Activated naive CD4-positive, alpha-beta T cell treated with Interleukin-2 at 50 U/mL for 16 hours (primary cell): ENCODE results near the gene CELSR3.

Experiments used
- DNase-seq: peaks from one replicate; pipeline ENCODE4 v3.0.0-alpha.2; 2020

Gene CELSR3

DNA sequence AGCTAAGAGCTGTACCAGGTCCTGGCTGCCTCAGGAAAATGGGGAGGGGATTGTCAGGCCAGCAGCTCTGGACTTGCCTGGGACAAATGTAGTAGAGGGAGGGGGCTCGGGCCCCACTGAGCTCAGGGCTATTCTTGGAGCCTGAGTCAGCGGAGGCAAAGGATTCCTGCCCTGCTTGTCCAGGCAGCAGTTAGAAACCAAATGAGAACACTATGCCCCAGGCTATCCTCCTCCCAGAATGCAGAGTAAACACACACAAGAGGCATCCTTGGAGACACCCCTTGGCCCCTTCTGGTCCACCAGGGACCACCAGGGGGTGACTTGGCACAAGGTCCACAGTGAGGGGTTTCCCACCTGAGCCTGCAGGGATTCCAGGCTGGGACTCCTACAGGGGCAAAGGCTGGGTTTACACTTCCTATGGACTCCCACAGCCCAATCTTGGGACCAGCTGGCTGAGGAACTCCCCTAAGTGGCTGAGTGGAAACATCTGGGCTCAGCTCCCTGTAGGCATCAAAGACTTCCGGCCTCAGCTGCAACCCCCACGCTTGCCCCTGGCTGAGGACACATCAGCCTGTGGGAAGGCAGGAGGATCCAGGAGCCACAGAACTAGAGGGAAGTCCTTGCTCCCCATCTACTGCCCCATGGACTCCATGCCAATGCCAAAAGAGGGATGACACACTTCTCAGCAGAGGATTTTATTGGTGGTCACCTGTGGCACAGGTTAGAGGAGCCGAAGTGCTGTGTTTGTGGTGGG lies 64.2 kb downstream of the CELSR3 start:
- no peak for DNase-seq

DNA sequence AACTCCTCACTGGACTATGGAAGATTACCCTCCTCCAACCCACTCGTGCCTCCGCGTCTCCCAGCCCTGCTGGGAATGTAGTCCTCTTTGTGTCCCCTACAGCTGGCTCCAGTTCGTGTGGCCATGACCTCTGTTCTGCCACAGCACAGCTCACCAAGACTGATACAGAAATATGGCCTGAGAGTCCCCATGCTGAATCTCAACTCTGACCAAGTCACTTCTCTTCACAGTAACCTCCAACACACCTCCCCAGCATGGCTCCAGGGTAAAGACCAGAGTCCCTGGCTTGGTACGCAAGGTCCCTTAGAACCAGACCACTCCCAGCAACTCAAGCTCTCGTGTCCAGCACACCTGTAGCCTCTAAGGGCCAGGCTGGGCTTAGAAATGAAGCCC lies 65.3 kb downstream of the CELSR3 start:
- DNase-seq, result no peak

DNA sequence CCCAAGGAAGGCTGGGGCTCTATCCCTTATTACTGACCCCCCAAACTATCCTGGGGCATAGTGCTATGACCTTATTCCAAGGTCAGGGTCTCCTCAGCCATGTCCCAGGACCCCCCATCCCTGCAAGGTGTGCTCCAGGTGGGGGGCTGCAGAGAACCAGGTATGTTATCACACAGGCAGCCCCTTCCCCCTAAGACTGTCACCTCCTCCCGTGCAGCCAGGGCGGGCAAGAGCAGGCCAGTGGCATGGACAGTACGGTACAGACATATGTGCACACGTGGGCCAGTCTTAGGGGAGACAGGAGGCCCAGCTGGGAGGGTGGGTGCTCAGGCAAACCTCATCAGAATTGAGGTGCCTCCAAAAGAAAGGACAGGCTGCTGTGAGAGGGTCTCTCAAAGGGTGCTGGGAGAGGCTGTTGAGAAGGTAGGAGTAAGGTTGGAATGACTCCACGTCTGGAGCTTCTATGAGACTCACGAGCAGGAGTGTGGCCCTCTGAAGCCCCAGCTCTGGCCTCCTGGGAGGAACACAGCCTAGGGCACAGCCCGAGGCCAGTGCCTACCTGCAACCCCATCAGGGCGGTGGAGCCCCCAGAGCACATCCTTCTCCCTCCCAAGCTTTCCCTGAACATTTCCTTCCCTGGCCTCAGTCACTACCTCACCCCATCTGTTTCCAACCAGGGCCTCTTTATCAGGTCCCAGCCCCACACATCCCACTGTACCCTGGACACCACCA lies 65.8 kb downstream of the CELSR3 start:
- DNase-seq, result no peak

DNA sequence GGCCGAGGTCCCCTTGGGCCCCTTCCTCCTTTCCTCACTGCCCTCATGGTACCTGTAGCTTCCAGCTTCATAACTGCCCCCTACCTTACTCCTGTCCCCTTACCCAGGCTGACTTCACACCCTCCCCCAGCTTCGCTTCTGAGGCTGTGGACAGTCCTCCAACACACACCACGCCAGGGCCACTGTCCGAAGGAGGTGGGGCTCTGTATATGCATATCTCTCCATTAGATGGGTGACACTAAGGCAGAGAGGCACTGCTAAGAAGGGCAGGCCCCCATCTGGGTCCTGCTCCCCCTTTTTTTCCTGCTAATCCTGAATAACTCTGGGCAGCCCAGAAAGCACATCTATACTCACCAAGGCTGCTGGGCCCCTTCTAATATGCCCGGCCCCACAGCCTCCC lies 66.5 kb downstream of the CELSR3 start:
- no peak for DNase-seq

DNA sequence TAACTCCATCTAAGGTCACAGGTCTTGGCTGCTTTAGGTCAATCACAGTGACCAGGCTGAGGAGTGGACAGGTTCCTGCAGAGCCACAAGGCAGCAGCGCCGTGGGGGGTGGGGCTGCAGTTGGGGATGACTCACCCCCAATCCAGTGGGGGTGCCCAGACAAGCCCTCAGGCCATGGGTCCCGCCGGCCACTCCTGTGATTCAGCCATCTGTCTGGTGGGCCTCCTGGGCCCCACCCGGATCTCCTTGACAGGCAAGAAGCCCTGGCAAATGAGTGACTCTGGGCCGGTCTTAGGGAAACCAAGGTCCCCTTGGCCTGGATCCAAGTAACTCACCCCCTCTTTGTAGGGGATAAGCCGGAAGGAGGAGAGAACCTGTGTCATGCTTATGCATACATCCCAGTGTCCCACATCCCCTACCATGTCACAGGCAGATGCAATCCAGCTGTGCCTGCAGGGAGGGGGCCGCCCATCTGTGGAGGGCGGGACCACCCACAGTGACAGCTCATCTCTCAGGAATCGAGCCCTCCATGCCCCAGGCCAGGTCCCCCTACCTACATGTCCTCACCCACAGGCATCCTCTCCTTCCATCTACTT lies 67.1 kb downstream of the CELSR3 start:
- no peak for DNase-seq

DNA sequence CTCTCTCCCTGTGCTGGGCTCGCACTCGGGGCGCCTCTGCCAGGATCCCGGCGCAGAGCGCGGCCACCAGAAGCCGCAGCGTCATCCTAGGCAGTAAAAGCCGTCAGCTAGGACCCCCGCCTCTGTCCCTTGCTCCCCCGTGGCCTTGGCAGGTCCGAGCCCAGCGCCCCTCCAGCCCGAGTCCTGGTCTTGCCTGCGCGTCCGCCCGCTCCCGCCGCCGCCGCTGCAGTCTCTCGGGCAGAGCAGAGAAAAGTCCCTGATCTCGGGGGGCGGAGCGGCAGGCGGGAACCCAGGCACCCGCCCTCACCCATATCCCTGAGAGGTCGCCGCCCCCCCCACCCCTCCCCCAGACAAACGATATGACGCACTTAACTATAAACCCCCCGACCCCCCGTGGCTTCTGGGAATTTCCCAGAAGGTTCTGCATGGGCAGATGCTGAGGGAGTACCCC lies 67.6 kb downstream of the CELSR3 start, which contains the start of gene COL7A1:
Gene COL7A1 (minus strand): TSS at position 255 of the 451 bp plus-strand sequence. CDS start 170 bp downstream, at position 85.
- DNase-seq, result no peak

DNA sequence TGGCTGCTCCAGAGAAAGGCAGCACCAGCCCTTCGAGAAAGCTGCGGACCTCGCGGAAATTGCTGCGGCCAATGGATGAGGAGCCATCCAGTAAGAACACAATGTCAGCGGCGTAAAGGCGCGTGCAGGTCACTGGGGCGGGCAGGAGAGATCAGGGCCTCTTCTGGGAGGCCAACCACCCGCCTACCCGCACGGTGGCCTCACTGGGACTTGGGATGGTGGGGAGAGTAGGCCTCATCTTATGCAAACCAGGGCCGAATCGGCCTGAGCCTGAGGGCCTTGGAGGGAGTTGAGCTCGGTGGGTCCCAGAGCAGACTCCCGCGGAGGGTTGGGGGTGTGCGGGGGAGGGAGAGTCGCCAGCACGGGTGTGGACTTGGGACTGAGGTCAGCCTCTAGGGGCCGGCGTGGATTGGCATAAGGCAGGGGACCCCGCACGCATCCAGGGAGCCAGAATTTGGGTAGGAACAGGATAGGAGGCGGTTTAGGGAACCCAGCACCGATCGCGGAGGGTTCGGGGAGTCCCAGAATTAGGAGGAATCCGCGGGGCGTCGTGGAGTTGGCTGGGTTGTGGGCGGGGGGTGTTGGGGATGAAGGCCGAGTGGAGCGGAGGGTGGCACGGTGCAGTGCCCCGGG lies 68.2 kb downstream of the CELSR3 start:
- no peak for DNase-seq

DNA sequence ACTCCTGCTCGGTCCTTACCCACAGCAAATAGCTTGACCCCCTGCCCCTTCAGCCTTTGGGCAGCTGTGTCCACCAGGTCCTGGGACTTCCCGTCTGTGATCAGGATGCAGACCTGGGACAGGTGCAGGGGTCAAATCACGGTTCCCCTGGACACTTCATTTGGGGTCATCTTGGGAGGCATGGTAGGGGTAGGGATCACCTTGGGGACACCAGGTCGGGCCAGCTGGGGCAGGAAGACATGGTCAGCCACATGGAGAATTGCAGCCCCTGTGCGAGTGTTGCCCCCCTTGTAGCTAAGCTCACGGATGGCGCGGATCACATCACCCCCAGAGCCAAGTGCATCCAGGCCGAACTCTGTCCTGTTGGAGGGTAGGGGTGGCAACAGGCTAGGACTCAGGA lies 69.3 kb downstream of the CELSR3 start:
- DNase-seq, result no peak

DNA sequence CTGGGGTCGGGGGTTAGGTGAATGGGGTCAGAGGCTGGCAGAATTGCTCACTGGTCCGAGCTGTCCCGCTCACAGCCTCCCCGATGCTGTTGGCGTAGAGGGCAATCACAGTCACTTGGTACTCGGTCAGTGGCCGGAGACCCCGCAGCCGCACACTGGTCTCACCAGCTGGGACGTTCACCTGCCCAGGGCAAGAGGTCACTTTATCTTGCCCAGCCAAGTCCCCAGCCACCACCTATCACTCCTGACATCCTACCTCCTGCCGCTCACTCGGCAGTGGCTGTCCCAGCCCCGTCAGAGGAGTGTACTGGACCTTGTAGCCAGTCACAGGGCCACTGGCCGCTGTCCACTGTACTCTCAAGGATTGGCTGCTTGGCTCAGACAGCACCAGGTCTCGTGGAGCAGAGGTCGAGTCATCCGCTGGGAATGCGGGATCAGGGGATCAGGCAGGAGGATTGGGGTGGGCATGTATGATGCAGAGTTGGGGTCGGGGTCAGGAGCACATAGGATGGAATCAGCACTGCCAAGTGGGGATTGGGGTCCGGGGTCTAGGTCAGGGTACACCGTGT lies 70.1 kb downstream of the CELSR3 start:
- no peak for DNase-seq

DNA sequence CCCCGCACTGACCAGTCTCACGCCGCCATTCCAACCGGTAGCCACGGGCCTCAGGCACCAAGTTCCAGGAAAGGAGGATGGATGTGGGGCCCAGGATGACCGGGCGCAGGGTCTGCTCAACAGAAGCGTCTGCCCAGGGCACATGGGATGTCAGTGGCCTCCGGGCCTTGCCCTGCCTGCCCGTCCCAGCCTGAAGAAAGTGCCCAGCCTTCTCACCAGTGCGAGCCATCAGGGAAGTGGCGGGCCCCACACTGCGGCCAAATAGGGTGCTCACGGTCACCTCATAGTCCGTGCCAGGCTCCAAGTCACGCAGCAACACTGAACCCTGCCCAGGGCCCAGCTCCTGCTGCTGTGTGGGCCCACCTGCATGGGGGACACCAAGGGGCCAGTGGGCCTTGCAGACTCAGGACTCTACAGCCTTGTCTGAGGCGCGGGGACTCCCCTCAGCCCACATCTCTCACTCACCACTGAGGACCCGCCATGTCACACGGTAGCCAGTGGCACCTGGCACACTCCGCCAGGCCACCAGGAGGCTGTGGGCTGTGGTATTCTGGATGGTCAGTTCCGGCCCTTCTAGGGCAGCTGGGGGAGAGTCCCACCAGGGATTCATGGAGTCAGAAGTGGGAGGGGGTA lies 70.7 kb downstream of the CELSR3 start:
- DNase-seq, result no peak

DNA sequence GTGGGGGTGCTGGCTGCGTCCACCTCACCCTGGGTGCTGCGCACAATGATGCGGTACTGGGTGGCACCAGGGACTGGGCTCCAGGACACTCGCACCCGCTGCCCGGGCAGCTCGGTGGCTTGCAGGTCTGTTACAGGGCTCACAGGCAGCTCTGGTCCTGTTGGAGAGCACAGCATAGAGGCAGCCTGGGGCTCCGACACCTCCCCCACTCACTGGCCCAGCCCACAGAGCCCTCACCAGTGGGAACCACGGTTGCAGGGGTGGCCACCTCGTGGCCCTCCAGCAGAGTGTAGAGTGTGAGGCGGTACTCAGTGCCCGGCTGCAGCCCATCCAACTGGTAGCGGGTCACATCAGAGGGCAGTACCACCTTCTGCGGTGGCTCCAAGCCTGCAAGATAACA lies 71.2 kb downstream of the CELSR3 start:
- no peak for DNase-seq

DNA sequence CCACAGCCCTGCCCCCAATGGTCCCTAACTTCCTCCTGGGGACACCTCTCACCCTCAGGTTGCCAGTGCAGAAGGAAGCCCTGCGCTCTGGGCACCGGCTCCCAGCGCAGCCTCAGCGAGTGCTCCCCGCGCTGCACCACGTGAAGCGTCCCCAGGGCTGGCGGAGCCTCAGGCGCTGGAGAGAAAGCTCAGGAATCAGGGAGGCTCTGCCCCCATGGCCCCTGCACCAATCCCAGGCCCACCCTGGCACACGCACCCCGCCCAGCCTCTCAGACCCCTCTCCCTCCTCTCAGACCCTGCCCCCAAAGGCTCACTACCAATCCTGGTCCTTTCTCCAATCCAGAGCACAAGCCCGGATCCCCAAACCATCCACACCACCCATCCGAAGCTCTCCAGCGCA lies 74.5 kb downstream of the CELSR3 start:
- DNase-seq, result no peak

DNA sequence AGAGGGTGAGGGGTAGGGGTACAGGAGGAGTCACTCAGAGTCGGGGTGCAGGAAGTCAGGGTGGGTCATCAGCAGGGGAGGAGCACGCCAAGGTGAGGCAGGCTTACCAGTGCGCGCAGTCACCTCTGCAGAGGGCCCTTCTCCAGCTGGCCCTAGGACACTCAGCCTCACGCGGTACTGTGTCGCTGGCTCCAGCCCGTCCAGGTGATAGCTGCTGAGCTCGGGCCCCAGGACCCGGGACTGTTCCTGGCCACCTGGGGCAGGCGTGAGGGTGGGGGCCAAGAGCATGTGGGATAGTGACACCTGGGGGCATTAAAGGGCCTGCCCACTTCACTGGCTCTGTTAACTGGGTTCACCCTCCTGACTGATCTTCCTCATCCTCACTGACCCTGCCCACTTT lies 75.0 kb downstream of the CELSR3 start:
- DNase-seq, result no peak
